Smooth muscle cell of the pulmonary artery (primary cell): ENCODE results near the gene MRPS35. TPM values are rescaled to one million over a fixed set of nuclear protein-coding genes. Genes with fewer than 3 reads are reported as not detected.

Experiments used
- total RNA-seq: library from RNA; depleted of rRNA; stranded (reverse); fragments of >200 nt; gene quantifications from 2 replicates; pipeline ENCODE4 v1.2.3, GENCODE V29; 2014

The MRPS35 gene
- 36.0 and 37.1 TPM in 2 replicates for total RNA-seq

GRCh38 chr12:27710592-27711316, at the start of gene MRPS35:
Gene MRPS35, plus strand, starts transcription at chr12:27710832. Its CDS starts 12 bp downstream, at chr12:27710844.

GRCh38 chr12:27696293-27696652, 14.4 kb upstream of the MRPS35 start, which contains the start of gene REP15:
Gene REP15, plus strand, starts transcription at chr12:27696447. Its CDS starts 116 bp downstream, at chr12:27696563.

GRCh38 chr12:27779920-27780611, 69.4 kb downstream of the MRPS35 start, which contains the start of the genes KLHL42 and MANSC4:
Gene KLHL42, plus strand, starts transcription at chr12:27780233. Its CDS starts 98 bp downstream, at chr12:27780331.
Gene MANSC4, minus strand, starts transcription at chr12:27780236. Its CDS starts 8,960 bp downstream, at chr12:27771276.

Other genes starting within 250 kb of the MRPS35 start
- 153 and 179 TPM in 2 replicates for gene PPFIBP1, start 186.6 kb upstream of the MRPS35 start, total RNA-seq
- 2.4 and 3.2 TPM in 2 replicates for gene REP15, start 14.4 kb upstream of the MRPS35 start, total RNA-seq
- 32.2 and 35.6 TPM in 2 replicates for gene KLHL42, start 69.4 kb downstream of the MRPS35 start, total RNA-seq
- gene MANSC4, start 69.4 kb downstream of the MRPS35 start, total RNA-seq: not detected in 2 replicates